Measurements from ENCODE around the gene MYBBP1A. TPM values are rescaled to one million over a fixed set of nuclear protein-coding genes. Genes with fewer than 3 reads are reported as not detected.
A peak's percentile ranks its signal among the peaks of the same experiment; 100 is the strongest.

Gene MYBBP1A
- total RNA-seq, 1 experiment from 2014 or later: 163 TPM

DNA sequence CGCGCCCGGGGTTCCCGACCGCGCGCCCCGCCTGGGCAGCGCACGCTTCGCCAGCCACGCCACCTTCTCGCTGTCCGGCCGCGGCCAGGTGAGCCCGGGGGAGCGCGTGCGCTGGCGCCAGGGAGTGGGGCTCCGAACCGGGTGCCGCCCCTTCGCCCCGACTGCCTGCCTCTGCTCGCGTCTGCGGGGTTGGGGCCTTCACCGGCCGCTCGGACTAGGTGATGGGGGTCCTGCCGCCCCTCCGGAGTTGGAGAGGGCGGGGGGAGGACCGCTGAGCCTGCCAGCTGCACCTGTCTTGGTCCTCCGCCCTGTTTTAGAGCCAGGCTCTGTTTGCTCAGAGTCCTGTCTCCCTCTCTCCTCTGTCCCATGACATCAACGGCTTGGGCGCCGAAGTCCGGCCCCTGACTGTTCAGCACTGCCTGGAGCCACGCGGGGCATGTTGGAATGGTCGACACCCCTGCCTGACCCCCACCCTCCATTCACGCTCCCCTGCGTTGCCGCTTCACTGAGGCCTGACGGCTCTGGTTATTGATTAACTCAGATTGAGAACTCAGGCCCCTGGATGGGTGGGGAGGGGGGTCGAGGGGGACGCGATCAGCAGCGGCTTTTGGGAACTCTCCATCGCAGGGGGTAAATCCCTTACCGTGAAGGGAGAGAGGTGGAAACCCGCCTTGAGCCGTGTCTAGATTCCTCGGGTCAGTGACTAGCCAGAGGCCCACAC is 29.9 kb upstream of the MYBBP1A start:
- POLR2A ChIA-PET: no interaction called here
- Mint-ChIP-seq H3K9me3 (no peaks in the 10 kb centered on the region), H3K4me3 (peak overlapping the region; percentile 68), H3K27me3 (ENCODE audit: low read depth) (peaks cover 40% of the 10 kb centered on the region), H3K36me3 (no peaks in the 10 kb centered on the region), H3K27ac (no peak overlapping the region), H3K4me1 (peaks cover 22% of the 10 kb centered on the region)
- TF ChIP-seq ZBTB21 (CRISPR knock-in tag; IDR thresholded peaks at IDR 0.05; ENCODE audit: borderline replicate concordance): 0 out of 2 replicates have a peak, but pooled peaks have one; percentile 53
- TF ChIP-seq, protein P1, sequence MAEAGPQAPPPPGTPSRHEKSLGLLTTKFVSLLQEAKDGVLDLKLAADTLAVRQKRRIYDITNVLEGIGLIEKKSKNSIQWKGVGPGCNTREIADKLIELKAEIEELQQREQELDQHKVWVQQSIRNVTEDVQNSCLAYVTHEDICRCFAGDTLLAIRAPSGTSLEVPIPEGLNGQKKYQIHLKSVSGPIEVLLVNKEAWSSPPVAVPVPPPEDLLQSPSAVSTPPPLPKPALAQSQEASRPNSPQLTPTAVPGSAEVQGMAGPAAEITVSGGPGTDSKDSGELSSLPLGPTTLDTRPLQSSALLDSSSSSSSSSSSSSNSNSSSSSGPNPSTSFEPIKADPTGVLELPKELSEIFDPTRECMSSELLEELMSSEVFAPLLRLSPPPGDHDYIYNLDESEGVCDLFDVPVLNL (CRISPR knock-in tag; IDR thresholded peaks at IDR 0.05; ENCODE audit: borderline replicate concordance, low read depth): 0 out of 2 replicates have a peak, but pooled peaks have one; percentile 28
- TF ChIP-seq, protein P2, sequence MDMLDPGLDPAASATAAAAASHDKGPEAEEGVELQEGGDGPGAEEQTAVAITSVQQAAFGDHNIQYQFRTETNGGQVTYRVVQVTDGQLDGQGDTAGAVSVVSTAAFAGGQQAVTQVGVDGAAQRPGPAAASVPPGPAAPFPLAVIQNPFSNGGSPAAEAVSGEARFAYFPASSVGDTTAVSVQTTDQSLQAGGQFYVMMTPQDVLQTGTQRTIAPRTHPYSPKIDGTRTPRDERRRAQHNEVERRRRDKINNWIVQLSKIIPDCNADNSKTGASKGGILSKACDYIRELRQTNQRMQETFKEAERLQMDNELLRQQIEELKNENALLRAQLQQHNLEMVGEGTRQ (CRISPR knock-in tag; IDR thresholded peaks at IDR 0.05): no peak
- TF ChIP-seq CREM (CRISPR knock-in tag; IDR thresholded peaks at IDR 0.05): peak; percentile 32; the same call in 1 of the 2 replicates
- no peak for TF ChIP-seq RELA (CRISPR knock-in tag; IDR thresholded peaks at IDR 0.05; ENCODE audit: borderline replicate concordance)
- TF ChIP-seq NFYB (CRISPR knock-in tag; conservative IDR thresholded peaks at IDR 0.05; ENCODE audit: low read depth): peak; percentile 14; the same call in 1 of the 2 replicates
- TF ChIP-seq, protein P3, sequence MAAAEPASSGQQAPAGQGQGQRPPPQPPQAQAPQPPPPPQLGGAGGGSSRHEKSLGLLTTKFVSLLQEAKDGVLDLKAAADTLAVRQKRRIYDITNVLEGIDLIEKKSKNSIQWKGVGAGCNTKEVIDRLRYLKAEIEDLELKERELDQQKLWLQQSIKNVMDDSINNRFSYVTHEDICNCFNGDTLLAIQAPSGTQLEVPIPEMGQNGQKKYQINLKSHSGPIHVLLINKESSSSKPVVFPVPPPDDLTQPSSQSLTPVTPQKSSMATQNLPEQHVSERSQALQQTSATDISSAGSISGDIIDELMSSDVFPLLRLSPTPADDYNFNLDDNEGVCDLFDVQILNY (CRISPR knock-in tag; IDR thresholded peaks at IDR 0.05): 0 out of 2 replicates have a peak, but pooled peaks have one; percentile 9
- TF ChIP-seq, protein P4, sequence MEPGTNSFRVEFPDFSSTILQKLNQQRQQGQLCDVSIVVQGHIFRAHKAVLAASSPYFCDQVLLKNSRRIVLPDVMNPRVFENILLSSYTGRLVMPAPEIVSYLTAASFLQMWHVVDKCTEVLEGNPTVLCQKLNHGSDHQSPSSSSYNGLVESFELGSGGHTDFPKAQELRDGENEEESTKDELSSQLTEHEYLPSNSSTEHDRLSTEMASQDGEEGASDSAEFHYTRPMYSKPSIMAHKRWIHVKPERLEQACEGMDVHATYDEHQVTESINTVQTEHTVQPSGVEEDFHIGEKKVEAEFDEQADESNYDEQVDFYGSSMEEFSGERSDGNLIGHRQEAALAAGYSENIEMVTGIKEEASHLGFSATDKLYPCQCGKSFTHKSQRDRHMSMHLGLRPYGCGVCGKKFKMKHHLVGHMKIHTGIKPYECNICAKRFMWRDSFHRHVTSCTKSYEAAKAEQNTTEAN (CRISPR knock-in tag; IDR thresholded peaks at IDR 0.05): peak; percentile 28; the same call in 1 of the 2 replicates
- no peak for TF ChIP-seq SMAD4 (CRISPR knock-in tag; IDR thresholded peaks at IDR 0.05)
- TF ChIP-seq ELF4 (CRISPR knock-in tag; IDR thresholded peaks at IDR 0.05; ENCODE audit: low read depth): no peak
- no peak for TF ChIP-seq ZNF416 (CRISPR knock-in tag; IDR thresholded peaks at IDR 0.05)
- no peak for TF ChIP-seq NFATC4 (CRISPR knock-in tag; IDR thresholded peaks at IDR 0.05)
- CTCF ChIA-PET: interaction anchor here (1.1 to 2.7 kb wide), 3 partner anchors 10 to 40 kb away, joined by 11 to 35 read pairs (median 23); no protein-coding TSS in a partner anchor
- peak; percentile 39 for DNase-seq (ENCODE audit: low spot score)
- ATAC-seq: peak; percentile 8

DNA sequence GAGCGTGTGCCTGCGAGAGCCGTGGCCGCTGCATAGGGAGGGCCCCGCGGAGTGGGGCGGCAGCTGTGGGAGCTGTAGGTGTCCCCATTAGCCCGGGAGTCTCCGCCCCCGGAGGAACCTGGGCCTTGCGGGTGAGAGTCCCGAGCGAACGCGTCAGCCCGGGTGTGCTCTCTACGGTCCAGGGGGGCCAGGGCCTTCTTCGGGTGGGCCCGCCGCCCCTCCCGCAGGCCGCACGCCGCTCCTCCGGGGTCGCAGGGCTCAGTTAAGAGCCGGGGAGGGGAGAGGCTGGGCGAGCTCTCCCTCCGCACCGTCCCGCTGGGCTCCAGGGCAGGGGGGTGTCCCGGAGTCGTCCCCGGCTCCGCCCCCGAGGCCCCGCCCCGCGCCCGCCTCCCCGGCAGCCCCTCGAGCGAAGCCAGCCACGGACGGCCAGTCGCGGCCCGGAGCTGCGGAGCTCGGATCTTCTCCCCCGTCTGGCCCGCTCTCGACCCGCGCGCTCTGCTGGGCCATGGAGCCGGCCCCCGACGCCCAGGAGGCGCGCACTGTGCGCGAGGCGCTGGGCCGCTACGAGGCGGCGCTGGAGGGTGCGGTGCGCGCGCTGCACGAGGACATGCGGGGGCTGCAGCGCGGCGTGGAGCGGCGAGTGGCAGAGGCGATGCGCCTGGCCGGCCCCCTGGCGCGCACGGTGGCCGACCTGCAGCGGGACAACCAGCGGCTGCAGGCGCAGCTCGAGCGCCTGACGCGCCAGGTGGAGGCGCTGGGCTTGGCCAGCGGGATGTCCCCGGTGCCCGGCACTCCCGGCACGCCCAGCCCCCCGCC is 29.1 kb upstream of the MYBBP1A start, which contains the start of gene SMTNL2:
Gene SMTNL2, plus strand, starts transcription at position 429 of the 816 bp plus-strand sequence. Its CDS starts 77 bp downstream, at position 506.
- ChIA-PET POLR2A (no interaction called here), CTCF (interaction anchor here (0.5 to 2.7 kb wide), 9 partner anchors 10 to 451 kb away, joined by 3 to 35 read pairs (median 4); partner anchors contain the start of gene GGT6)
- Mint-ChIP-seq H3K9me3 (no peaks in the 10 kb centered on the region), H3K36me3 (no peaks in the 10 kb centered on the region), H3K27me3 (ENCODE audit: low read depth) (peaks cover 40% of the 10 kb centered on the region), H3K4me3 (peak within 1 kb of the TSS; percentile 86), H3K27ac (no peak within 1 kb of the TSS), H3K4me1 (peaks cover 22% of the 10 kb centered on the region)
- peak; percentile 49 for ATAC-seq
- DNase-seq (ENCODE audit: low spot score): peak; percentile 63
- TF ChIP-seq TCF7 (CRISPR knock-in tag; IDR thresholded peaks at IDR 0.05; ENCODE audit: low read depth): peak; percentile 78
- TF ChIP-seq, protein P5, sequence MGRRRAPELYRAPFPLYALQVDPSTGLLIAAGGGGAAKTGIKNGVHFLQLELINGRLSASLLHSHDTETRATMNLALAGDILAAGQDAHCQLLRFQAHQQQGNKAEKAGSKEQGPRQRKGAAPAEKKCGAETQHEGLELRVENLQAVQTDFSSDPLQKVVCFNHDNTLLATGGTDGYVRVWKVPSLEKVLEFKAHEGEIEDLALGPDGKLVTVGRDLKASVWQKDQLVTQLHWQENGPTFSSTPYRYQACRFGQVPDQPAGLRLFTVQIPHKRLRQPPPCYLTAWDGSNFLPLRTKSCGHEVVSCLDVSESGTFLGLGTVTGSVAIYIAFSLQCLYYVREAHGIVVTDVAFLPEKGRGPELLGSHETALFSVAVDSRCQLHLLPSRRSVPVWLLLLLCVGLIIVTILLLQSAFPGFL (CRISPR knock-in tag; IDR thresholded peaks at IDR 0.05; ENCODE audit: borderline replicate concordance): no peak
- TF ChIP-seq FOXP1 (CRISPR knock-in tag; IDR thresholded peaks at IDR 0.05; ENCODE audit: borderline replicate concordance): peak; percentile 84; the same call in 1 of the 2 replicates
- TF ChIP-seq ESRRA (CRISPR knock-in tag; IDR thresholded peaks at IDR 0.05; ENCODE audit: borderline replicate concordance): peak; percentile 59; the same call in 1 of the 2 replicates
- TF ChIP-seq, protein P6, sequence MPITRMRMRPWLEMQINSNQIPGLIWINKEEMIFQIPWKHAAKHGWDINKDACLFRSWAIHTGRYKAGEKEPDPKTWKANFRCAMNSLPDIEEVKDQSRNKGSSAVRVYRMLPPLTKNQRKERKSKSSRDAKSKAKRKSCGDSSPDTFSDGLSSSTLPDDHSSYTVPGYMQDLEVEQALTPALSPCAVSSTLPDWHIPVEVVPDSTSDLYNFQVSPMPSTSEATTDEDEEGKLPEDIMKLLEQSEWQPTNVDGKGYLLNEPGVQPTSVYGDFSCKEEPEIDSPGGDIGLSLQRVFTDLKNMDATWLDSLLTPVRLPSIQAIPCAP (CRISPR knock-in tag; IDR thresholded peaks at IDR 0.05): no peak
- TF ChIP-seq ZNF423 (CRISPR knock-in tag; IDR thresholded peaks at IDR 0.05): 0 out of 2 replicates have a peak, but pooled peaks have one; percentile 28
- TF ChIP-seq SP1 (CRISPR knock-in tag; conservative IDR thresholded peaks at IDR 0.05): no peak
- peak; percentile 91; the same call in 1 of the 2 replicates for TF ChIP-seq KAT7 (CRISPR knock-in tag; IDR thresholded peaks at IDR 0.05; ENCODE audit: borderline replicate concordance)
- 0 out of 2 replicates have a peak, but pooled peaks have one; percentile 48 for TF ChIP-seq FOXK1 (CRISPR knock-in tag; IDR thresholded peaks at IDR 0.05)
- TF ChIP-seq, protein P3 (CRISPR knock-in tag; IDR thresholded peaks at IDR 0.05): 0 out of 2 replicates have a peak, but pooled peaks have one; percentile 20
- TF ChIP-seq MYBL2 (CRISPR knock-in tag; IDR thresholded peaks at IDR 0.05): no peak
- TF ChIP-seq, protein P7, sequence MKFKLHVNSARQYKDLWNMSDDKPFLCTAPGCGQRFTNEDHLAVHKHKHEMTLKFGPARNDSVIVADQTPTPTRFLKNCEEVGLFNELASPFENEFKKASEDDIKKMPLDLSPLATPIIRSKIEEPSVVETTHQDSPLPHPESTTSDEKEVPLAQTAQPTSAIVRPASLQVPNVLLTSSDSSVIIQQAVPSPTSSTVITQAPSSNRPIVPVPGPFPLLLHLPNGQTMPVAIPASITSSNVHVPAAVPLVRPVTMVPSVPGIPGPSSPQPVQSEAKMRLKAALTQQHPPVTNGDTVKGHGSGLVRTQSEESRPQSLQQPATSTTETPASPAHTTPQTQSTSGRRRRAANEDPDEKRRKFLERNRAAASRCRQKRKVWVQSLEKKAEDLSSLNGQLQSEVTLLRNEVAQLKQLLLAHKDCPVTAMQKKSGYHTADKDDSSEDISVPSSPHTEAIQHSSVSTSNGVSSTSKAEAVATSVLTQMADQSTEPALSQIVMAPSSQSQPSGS (CRISPR knock-in tag; IDR thresholded peaks at IDR 0.05; ENCODE audit: borderline replicate concordance, low read depth): no peak
